K562 (cell line): ENCODE results near the gene RPH3AL. TPM values are rescaled to one million over a fixed set of nuclear protein-coding genes. Genes with fewer than 3 reads are reported as not detected.
A peak's percentile ranks its signal among the peaks of the same experiment; 100 is the strongest.

Source experiments
- ATAC-seq: fragments of 200-7000 bp; cut with Tn5 transposase; 3 replicates; pipeline ENCODE4 v1.9.1; 2020; ENCODE audit warnings: moderate library complexity
- Bru-seq: library from RNA; stranded (reverse); fragments of 400-500 nt; gene quantifications from one replicate; lab custom pipeline; 2021; lab: Mats Ljungman, UMichigan
- BruChase-seq, 2 experiments: library from RNA; stranded (reverse); fragments of 400-500 nt; gene quantifications; one replicate each; lab custom pipeline; 2021; lab: Mats Ljungman, UMichigan
- BruUV-seq: library from RNA; stranded (reverse); fragments of 400-500 nt; replicated peaks from 2 replicates; lab custom pipeline; 2021; lab: Mats Ljungman, UMichigan
- CTCF ChIA-PET: fragments of 300-600 bp; formaldehyde crosslinking; extraction: SDS; loops from one replicate; lab custom pipeline; 2021; ENCODE audit warnings: low intra/inter-chr PET ratio; lab: Yijun Ruan, JAX
- POLR2A ChIA-PET: fragments of 300-600, 350-650 bp; sonication (Branson Sonifier 250); formaldehyde crosslinking; extraction: SDS; loops from one replicate; lab custom pipeline; 2021; ENCODE audit warnings: antibody characterized with exemption, inconsistent platforms; lab: Yijun Ruan, JAX
- DNase-seq, 4 experiments: peaks; one replicate each; pipeline versions ENCODE4 v3.0.0 to v3.0.0-alpha.2; 2011 to 2018; ENCODE audit warnings: low spot score in 3 of 4, mixed read lengths in 3 of 4; ENCODE audit errors: extremely low read depth in 1 of 4
- FAIRE-seq: peaks from 2 replicates; lab custom pipeline; 2011; peaks lifted over from hg19 to GRCh38; lab: Jason Lieb, UNC
- H2AFZ ChIP-seq: 2 replicates; pipeline ENCODE4 v1.6.0; 2011; ENCODE audit warnings: low read depth, low read length, control low read depth, inconsistent platforms
- H3K27ac ChIP-seq: fragments of 200-600 bp; 3 replicates; pipeline ENCODE4 v1.8.0; 2011; ENCODE audit warnings: low read depth, mild to moderate bottlenecking, control low read depth, inconsistent platforms, low read length, moderate library complexity, mixed read lengths; ENCODE audit errors: extremely low read depth
- H3K27me3 ChIP-seq, 2 experiments: fragments of 300-600 bp in 1 of 2; 2 replicates in 1 of 2; 3 replicates in 1 of 2; pipeline versions ENCODE4 v1.6.0 to v1.8.0; 2011; ENCODE audit warnings: inconsistent platforms in 2 of 2, low read length in 2 of 2, mild to moderate bottlenecking in 1 of 2, mixed read lengths in 1 of 2, moderate library complexity in 1 of 2; ENCODE audit not compliant: control insufficient read depth in 2 of 2, insufficient read depth in 2 of 2
- H3K36me3 ChIP-seq: fragments of 300-600 bp; 3 replicates; pipeline ENCODE4 v1.8.0; 2011; ENCODE audit warnings: mild to moderate bottlenecking, low read length, inconsistent platforms; ENCODE audit not compliant: control insufficient read depth, insufficient read depth
- H3K4me1 ChIP-seq, 2 experiments: fragments of 200-600 bp in 1 of 2; replicated peaks in 1 of 2; 2 replicates in 1 of 2; 3 replicates in 1 of 2; pipeline versions ENCODE4 v1.5.1 to v1.8.0; 2011; ENCODE audit warnings: inconsistent platforms in 2 of 2, low read length in 2 of 2, mild to moderate bottlenecking in 1 of 2, mixed read lengths in 1 of 2, moderate library complexity in 1 of 2; ENCODE audit not compliant: control insufficient read depth in 2 of 2, insufficient read depth in 2 of 2
- H3K4me2 ChIP-seq: 2 replicates; pipeline ENCODE4 v1.6.1; 2011; ENCODE audit warnings: low read length, control low read depth, inconsistent platforms, mixed read lengths; ENCODE audit not compliant: insufficient read depth
- H3K4me3 ChIP-seq: fragments of 200-600 bp; sonication (generic), shearing (Covaris generic); 2 replicates; pipeline ENCODE4 v1.5.1; 2016; ENCODE audit warnings: control low read depth, inconsistent platforms
- H3K79me2 ChIP-seq: fragments of 200-600 bp; 3 replicates; pipeline ENCODE4 v1.8.0; 2011; ENCODE audit warnings: low read length, inconsistent platforms; ENCODE audit not compliant: control insufficient read depth, insufficient read depth
- H3K9ac ChIP-seq, 2 experiments: 2 replicates each; pipeline versions ENCODE4 v1.6.0 to v1.6.1; 2011; ENCODE audit warnings: low read depth in 2 of 2, low read length in 2 of 2, control low read depth in 1 of 2, inconsistent platforms in 1 of 2, mild to moderate bottlenecking in 1 of 2, mixed read lengths in 1 of 2; ENCODE audit not compliant: insufficient read depth in 1 of 2
- H3K9me1 ChIP-seq: one replicate; pipeline ENCODE4 v1.6.0; 2011; ENCODE audit warnings: inconsistent platforms, mild to moderate bottlenecking, low read length, moderate library complexity; ENCODE audit not compliant: control insufficient read depth, insufficient read depth
- H3K9me3 ChIP-seq: replicated peaks from 2 replicates; pipeline ENCODE4 v1.5.1; 2011; ENCODE audit warnings: low read depth, low read length, inconsistent platforms; ENCODE audit not compliant: control insufficient read depth, insufficient read depth
- H4K20me1 ChIP-seq: replicated peaks from 2 replicates; pipeline ENCODE4 v1.6.1; 2011; ENCODE audit warnings: low read length, inconsistent platforms, mixed read lengths; ENCODE audit not compliant: control insufficient read depth, insufficient read depth
- FOSL1 ChIP-seq: fragments of 200-800 bp; sonication (Bioruptor generic); conservative IDR thresholded peaks from 2 replicates; pipeline ENCODE4 v1.6.1; 2016; ENCODE audit warnings: missing genetic modification characterization, missing compliant biosample characterization
- FOXA3 ChIP-seq, 2 experiments: fragments of 450-650 bp in 1 of 2; sonication (generic) in 1 of 2; formaldehyde crosslinking; IDR thresholded peaks in 1 of 2; conservative IDR thresholded peaks in 1 of 2; 2 replicates each; pipeline versions ENCODE4 v1.4.0 to v1.8.0; 2020 to 2022; ENCODE audit warnings: mild to moderate bottlenecking in 2 of 2, missing genetic modification reagents in 1 of 2
- ZBED1 ChIP-seq: IDR thresholded peaks from 2 replicates; pipeline ENCODE4 v1.6.1; 2014
- WGBS: fragments of 100-300 bp; shearing (Covaris generic); methylation state at CpG from one replicate; pipeline ENCODE4 v1.1.6; 2016; ENCODE audit warnings: low coverage, mixed read lengths; ENCODE audit not compliant: insufficient coverage; ENCODE audit errors: missing lambda C conversion rate; 5-methylcytosine and 5-hydroxymethylcytosine counted together
- in situ Hi-C: fragments of 300-500 bp; cut with MboI; formaldehyde crosslinking; loops from 4 replicates; pipeline ENCODE4 v1.15.0; 2018; ENCODE audit warnings: inconsistent platforms, mixed read lengths
- intact Hi-C: fragments of 100-400 bp; cut with micrococcal nuclease; formaldehyde crosslinking; loops from 2 replicates; pipeline ENCODE4 v1.14.2; 2022
- long read RNA-seq, 3 experiments: library from polyadenylated mRNA in 2 of 3; library from RNA in 1 of 3; unstranded in 2 of 3; stranded (forward) in 1 of 3; transcript quantifications; one replicate each; pipeline ENCODE4 v2.0.0, GENCODE V29; 2019 to 2022
- polyA minus RNA-seq, 3 experiments: library from RNA; depleted of rRNA, polyadenylated mRNA; stranded (reverse); fragments of >200 nt; gene quantifications; 2 replicates each; pipeline ENCODE4 v1.2.3, GENCODE V29; 2011
- polyA plus RNA-seq, 8 experiments: library from polyadenylated mRNA; depleted of rRNA in 4 of 8; stranded (reverse) in 5 of 8; unstranded in 3 of 8; fragments of >200 nt; fragmentation: Nextera tagmentation in 2 of 8; fragmentation: Illumina TruSeq in 1 of 8; extraction: Ambion mirVana in 2 of 8; extraction: Trizol in 1 of 8; gene quantifications; 2 replicates each; pipeline versions ENCODE4 v1.2.1 to v1.2.3, GENCODE V29; 2011 to 2014; ENCODE audit warnings: inconsistent platforms in 1 of 8, missing spikeins in 1 of 8
- total RNA-seq, 7 experiments: library from RNA; depleted of rRNA in 6 of 7; stranded (reverse); fragments of >200 nt in 6 of 7; fragmentation: Illumina TruSeq in 2 of 7; extraction: Trizol in 2 of 7; gene quantifications; 2 replicates each; pipeline versions ENCODE4 v1.2.1 to v1.2.3, GENCODE V29; 2011 to 2021; ENCODE audit warnings: low replicate concordance in 1 of 7

The RPH3AL gene
- 2.4 and 4.9 TPM in 2 replicates for total RNA-seq (2011; cell fraction: chromatin; rRNA removed; ENCODE audit: low replicate concordance)
- total RNA-seq (2011; cell fraction: nucleolus; rRNA removed): 3.2 and 5.9 TPM in 2 replicates
- 1.5 and 3.0 TPM in 2 replicates for total RNA-seq (2011; cell fraction: nucleoplasm; rRNA removed)
- 0.86 and 1.2 TPM in 2 replicates for total RNA-seq (2014; rRNA removed)
- 0.25 and 0.93 TPM in 2 replicates for total RNA-seq (2014; rRNA removed; fragmentation: Illumina TruSeq; extraction: Trizol)
- 0.29 and 0.38 TPM in 2 replicates for total RNA-seq (2015; rRNA removed; fragmentation: Illumina TruSeq; extraction: Trizol)
- 1.7 and 2.3 TPM in 2 replicates for total RNA-seq (2021)
- 0.45 and 0.52 TPM in 2 replicates for polyA plus RNA-seq (2011; rRNA removed)
- polyA plus RNA-seq (2011; cell fraction: cytosol; rRNA removed): 0.40 and 1.8 TPM in 2 replicates
- 0.77 and 1.1 TPM in 2 replicates for polyA plus RNA-seq (2011; cell fraction: nucleus; rRNA removed)
- 1.1 and 2.7 TPM in 2 replicates for polyA plus RNA-seq (2012)
- 0.39 and 0.76 TPM in 2 replicates for polyA plus RNA-seq (2014; fragmentation: Illumina TruSeq; extraction: Trizol)
- polyA plus RNA-seq (2014; fragmentation: Nextera tagmentation; extraction: Ambion mirVana): under 1 TPM; 0.18 to 0.20 TPM
- polyA plus RNA-seq (2014; rRNA removed): 0.64 and 1.6 TPM in 2 replicates
- polyA minus RNA-seq (2011; rRNA and poly(A)+ RNA removed): 0.35 TPM in 1 of 2 replicates, not detected in the other
- polyA minus RNA-seq (2011; cell fraction: cytosol; rRNA and poly(A)+ RNA removed): 0.86 TPM in 1 of 2 replicates, not detected in the other
- polyA minus RNA-seq (2011; cell fraction: nucleus; rRNA and poly(A)+ RNA removed): 0.44 and 1.6 TPM in 2 replicates
- Bru-seq, nascent RNA: percentile 28 among the genes with signal in this experiment
- percentile 23 among the genes with signal in this experiment for BruChase-seq, experiment 1, labeled RNA remaining after a 2-hour chase
- percentile 21 among the genes with signal in this experiment for BruChase-seq, experiment 2, labeled RNA remaining after a 6-hour chase
- long read RNA-seq, experiment 1, partial matches to known transcripts: 0 of 4 reads
- long read RNA-seq, experiment 1, other reads (novel, unspliced or antisense): 4 of 4 reads
- long read RNA-seq, experiment 2: 0 reads
- long read RNA-seq, experiment 3, partial matches to known transcripts: 1 of 1 reads
- long read RNA-seq, experiment 3, other reads (novel, unspliced or antisense): 0 of 1 reads

DNA sequence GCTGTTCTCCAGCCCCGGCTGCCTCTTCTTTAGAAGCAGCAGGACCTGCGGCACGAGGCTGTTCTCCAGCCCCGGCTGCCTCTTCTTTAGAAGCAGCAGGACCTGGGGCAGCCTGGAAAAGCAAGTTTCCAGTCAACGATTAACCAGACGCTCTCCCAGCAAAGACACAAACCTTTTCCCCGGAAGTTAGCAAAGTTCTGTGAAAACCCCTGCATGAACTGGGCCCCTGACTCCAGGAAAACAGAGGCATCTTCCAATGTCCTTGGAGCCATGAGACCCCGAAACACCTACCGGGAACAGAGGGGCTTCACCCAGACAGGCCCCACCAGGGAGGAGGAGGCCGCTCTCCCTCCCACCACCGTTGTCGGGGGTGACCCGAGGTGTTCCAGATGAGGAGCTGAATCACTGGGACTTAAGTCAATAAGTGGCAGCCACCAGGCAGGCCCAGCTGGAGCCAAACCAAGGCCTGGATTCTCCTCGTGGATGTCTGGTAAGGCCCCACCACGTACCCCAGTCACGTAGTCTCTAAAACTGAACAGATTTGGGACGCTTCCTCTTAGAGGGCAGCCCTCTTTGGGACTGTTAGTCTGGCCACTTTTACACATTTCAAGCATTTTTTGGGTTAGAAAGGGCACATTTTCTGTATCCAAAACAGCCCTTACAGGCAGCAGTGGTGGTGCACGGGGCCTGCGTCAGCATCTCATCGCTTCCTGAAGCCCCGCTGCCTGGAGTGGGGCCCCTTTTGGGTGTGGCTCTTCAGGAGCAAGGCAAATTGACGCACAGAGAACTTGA, at the start of gene RPH3AL:
Gene RPH3AL, minus strand, starts transcription at position 387 of the 792 bp plus-strand sequence. CDS start 25,264 bp downstream, outside the sequence.
- H2AFZ ChIP-seq: no peak within 1 kb of the TSS
- in situ Hi-C loops (no loop called here), intact Hi-C loops (no loop called here)
- no peak for FAIRE-seq
- no peaks in the 10 kb centered on the region for H4K20me1 ChIP-seq
- ChIA-PET CTCF (no interaction called here), POLR2A (no interaction called here)
- DNase-seq: no peak
- H3K4me3 ChIP-seq: no peak within 1 kb of the TSS
- H3K9ac ChIP-seq: no peak within 1 kb of the TSS
- no peak within 1 kb of the TSS for H3K4me2 ChIP-seq
- H3K79me2 ChIP-seq: no peaks in the 10 kb centered on the region
- H3K27ac ChIP-seq: no peak within 1 kb of the TSS
- H3K9me3 ChIP-seq: no peaks in the 10 kb centered on the region
- no TSS peak for BruUV-seq
- no peaks in the 10 kb centered on the region for H3K4me1 ChIP-seq
- no peaks in the 10 kb centered on the region for H3K36me3 ChIP-seq
- TF ChIP-seq FOXA3 (CRISPR knock-in tag; conservative IDR thresholded peaks at IDR 0.05 in 1 of 2, IDR thresholded peaks at IDR 0.05 in 1 of 2): 0 out of 4 replicates have a peak, but pooled peaks of 1 of the 2 experiments have one; percentile 29
- no peak for TF ChIP-seq ZBED1
- 0 out of 2 replicates have a peak, but pooled peaks have one; percentile 50 for TF ChIP-seq FOSL1
- WGBS: 5% methylated on average over 15 of the region's 22 CpGs
- peaks cover 0 to 9% of the 10 kb centered on the region in 2 experiments; a peak in 2 of 5 replicates for H3K27me3 ChIP-seq
- no peak for ATAC-seq
- no peaks in the 10 kb centered on the region for H3K9me1 ChIP-seq
